ENCODE data around the gene LY86.
"Not testable (repeated sequence)": the region's sequence is repeated elsewhere in the genome, so short reads cannot be mapped to it uniquely, and the experiment has no call there.

The LY86 gene

GRCh38 chr6:6596529-6597328, 8.2 kb downstream of the LY86 start:
- DNase-seq (ENCODE audit: low read depth, low spot score): no peak

- no peak for DNase-seq (ENCODE audit: low read depth, low spot score)
Measured at GRCh38 chr6:6597682-6598081, 9.2 kb downstream of the LY86 start.

DNA sequence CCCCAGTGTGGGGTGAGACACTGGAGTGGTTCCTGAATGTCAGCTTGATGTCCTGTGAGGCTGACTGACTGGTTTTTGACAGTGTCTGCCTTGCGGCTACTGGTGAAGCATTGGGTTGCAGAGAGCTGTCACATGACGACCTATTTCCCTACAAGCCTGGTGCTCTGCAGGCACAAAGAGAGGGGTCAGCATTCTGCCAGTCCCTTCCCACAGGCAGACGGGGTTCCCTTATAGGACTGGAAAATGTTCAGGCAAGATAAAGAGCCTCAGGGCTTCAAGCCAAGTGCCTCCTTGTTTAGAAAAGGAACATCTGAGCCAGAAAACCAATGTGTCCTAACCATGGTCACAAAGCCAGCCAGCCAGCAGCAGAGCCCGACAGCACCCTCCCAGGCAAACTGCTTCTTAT, 11.0 kb downstream of the LY86 start:
- DNase-seq (ENCODE audit: low read depth, low spot score): no peak

GRCh38 chr6:6600875-6601274, 12.4 kb downstream of the LY86 start:
- no peak for DNase-seq (ENCODE audit: low read depth, low spot score)

DNA sequence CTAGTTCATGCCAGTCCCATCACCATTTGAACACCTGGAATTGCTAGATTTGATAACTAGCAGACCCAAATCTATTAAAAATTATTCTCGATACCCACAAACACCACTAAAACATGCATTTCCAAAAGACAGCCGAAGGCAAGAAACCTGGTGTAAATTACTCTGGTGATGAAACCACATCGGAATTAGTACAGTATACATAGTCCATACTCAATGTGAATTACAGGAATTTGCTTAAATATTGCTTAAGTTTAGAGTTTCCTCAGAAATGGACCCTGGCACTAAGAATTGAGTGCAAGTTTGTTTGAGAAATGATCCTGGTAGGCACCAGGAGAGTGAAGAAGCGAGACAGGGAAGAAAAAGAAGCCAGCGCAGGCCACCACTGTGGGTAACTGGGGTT, 13.7 kb downstream of the LY86 start:
- no peak for DNase-seq (ENCODE audit: low read depth, low spot score)

- no peak for DNase-seq (ENCODE audit: low read depth, low spot score)
Measured at GRCh38 chr6:6603317-6603716, 14.8 kb downstream of the LY86 start.

GRCh38 chr6:6604015-6604414, 15.5 kb downstream of the LY86 start:
- no peak for DNase-seq (ENCODE audit: low read depth, low spot score)

GRCh38 chr6:6604566-6604965, 16.0 kb downstream of the LY86 start:
- no peak for DNase-seq (ENCODE audit: low read depth, low spot score)

DNA sequence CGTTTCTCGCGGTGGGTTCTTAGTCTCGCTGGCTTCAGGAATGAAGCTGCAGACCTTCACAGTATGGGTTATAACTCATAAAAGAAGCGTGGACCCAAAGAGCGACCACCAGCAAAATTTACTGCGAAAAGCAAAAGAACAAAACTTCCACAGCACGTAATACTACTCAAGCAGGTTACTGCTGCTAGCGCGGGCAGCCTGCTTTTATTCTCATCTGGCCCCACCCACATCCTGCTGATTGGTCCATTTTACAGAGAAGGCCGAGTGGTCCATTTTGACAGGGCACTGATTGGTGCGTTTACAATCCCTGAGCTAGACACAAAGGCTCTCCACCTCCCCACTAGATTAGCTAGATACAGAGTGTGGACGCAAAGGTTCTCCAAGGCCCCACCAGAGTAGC, 17.4 kb downstream of the LY86 start:
- DNase-seq (ENCODE audit: low read depth, low spot score): no peak

- not testable (repeated sequence) for DNase-seq (ENCODE audit: low read depth, low spot score)
Measured at GRCh38 chr6:6606391-6607030, 18.0 kb downstream of the LY86 start.

DNA sequence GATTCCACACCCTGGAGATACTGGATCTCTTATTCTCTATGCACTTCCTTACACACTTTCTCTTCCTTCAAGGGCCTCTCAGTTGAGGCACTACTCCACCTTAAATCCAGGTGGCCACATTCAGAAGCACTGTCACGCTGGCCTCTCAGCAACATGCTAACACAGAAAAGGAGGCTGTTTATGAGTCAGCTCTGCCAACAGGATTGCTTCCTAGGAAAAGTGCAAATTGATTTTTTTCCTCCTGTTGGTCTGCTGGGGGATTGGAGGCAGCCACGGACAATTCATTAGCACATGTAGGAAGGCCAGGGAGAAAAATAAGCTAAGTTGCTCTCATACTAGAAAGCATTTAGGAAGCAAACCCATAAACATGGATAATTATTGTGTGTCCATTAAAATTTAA, 20.9 kb downstream of the LY86 start:
- no peak for DNase-seq (ENCODE audit: low read depth, low spot score)

DNA sequence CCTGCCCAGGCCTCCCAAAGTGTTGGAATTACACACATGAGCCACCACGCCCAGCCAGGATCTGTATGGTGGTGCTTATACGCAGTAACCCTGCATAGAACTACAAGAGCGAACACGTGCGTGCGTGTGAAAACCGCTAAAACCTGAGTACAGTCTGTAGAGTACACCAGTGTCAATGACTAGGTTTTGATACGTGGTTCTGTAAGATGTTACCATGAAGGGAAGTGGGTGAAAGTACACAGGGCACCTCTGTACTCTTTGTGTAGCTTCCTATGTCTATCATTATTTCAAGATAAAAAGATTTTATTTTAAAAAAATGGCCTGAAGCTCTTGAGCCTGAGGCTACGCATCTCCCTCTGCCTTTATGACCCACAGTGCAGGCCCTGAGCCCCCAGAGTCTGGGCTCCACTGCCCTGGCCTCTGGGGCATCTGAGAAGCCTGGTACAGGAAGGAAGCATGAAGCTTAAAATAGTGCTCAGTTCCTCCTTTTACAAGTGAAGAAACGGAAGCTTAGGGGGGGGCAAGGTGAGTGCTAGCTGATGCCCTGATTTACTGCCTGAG, 21.6 kb downstream of the LY86 start:
- no peak for DNase-seq (ENCODE audit: low read depth, low spot score)

- no peak for DNase-seq (ENCODE audit: low read depth, low spot score)
Measured at GRCh38 chr6:6611486-6611885, 23.0 kb downstream of the LY86 start.

DNA sequence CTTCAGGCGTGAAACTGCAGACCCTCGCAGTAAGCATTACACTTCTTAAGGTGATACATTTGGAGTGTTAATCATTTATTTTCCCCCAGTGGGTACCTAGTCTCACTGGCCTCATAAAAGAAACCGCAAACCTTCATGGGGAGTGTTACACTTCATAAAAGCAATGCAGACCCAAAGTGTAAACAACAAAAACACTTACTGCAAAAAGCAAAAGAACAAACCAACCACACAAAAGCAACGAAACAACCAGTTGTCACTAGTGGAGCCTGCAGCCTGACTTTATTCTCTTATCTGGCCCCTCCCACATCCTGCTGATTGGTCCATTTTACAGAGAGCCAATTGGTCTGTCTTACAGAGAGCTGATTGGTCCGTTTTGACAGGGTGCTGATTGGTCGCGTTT, 23.8 kb downstream of the LY86 start:
- no peak for DNase-seq (ENCODE audit: low read depth, low spot score)

DNA sequence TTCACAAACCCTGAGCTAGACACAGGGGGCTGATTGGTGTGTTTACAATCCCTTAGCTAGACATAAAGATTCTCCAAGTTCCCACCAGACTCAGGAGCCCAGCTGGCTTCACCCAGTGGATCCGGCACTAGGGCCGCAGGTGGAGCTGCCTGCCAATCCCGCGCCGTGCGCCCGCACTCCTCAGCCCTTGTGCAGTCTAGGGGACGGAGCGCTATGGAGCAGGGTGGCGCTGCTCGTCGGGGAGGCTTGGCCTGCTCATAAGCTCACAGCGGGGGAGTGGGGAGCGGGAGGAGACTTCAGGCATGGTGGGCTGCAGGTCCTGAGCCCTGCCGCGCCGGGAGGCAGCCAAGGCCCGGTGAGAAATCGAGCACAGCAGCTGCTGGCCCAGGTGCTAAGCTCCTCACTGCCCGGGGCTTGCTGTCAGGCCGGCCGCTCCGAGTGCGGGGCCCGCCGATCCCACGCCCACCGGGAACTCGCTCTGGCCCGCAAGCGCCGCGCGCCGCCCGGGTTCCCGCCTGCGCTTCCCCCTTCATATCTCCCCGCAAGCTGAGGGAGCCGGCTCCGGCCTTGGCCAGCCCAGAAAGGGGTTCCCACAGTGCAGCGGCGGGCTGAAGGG, 24.7 kb downstream of the LY86 start:
- DNase-seq (ENCODE audit: low read depth, low spot score): not testable (repeated sequence)

- no peak for DNase-seq (ENCODE audit: low read depth, low spot score)
Measured at GRCh38 chr6:6614096-6614982, 25.8 kb downstream of the LY86 start.

- DNase-seq (ENCODE audit: low read depth, low spot score): no peak
Measured at GRCh38 chr6:6614983-6615349, 26.4 kb downstream of the LY86 start.

DNA sequence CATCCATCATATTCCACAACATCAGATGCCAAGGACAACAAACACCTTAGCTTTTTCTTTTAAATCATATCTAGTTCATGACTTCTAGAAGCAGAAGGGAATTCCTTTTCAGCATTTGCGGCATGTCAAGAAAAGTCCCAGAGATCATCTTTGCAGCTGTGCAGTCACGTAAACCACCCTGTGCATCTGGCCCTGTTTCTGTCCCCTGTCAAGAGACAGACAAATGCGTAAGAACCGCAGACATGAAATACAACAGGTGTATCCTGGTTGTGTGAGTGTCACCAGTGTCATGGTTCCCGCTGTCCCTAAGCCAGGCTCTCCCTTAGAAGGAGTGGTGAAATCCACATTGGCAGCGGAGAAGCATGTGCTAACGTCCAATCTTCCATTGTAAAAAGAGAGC, 28.1 kb downstream of the LY86 start:
- no peak for DNase-seq (ENCODE audit: low read depth, low spot score)

DNA sequence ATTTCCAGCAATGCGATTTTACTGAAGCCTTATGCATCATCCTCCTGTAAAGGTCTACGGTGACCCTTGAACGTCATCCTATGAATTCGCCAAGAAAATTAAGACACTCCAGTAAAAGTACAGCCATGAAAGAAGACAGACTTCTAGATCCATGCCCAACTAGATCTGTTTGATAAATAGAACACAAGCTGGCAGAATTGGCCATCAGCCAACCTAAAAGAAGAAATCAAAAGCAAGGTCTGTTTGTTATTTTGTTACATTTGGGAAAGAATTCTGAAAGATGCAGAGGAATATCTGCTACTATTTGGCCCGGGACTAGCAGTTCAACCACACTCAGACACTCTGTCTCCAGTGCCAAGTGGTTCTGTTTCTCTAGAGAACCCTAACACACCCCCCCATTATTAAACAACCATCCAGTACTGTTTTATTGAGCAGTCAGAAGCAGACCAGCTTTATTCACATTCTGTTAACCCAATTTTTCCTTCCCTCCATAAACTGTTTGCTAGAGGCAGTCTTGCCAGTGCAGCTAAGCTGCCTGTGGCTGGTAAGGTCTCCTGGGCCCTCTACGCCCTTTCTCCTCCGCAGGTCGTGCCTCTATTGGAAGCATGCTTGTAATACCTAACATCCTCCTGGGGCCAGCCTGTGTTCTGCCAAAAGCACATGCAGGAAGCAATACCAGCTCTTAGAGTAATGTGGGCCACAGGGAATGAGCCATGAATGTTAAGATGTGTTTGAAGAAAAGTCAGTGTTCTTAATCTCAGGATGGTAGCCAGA, 30.7 kb downstream of the LY86 start:
- no peak for DNase-seq (ENCODE audit: low read depth, low spot score)

DNA sequence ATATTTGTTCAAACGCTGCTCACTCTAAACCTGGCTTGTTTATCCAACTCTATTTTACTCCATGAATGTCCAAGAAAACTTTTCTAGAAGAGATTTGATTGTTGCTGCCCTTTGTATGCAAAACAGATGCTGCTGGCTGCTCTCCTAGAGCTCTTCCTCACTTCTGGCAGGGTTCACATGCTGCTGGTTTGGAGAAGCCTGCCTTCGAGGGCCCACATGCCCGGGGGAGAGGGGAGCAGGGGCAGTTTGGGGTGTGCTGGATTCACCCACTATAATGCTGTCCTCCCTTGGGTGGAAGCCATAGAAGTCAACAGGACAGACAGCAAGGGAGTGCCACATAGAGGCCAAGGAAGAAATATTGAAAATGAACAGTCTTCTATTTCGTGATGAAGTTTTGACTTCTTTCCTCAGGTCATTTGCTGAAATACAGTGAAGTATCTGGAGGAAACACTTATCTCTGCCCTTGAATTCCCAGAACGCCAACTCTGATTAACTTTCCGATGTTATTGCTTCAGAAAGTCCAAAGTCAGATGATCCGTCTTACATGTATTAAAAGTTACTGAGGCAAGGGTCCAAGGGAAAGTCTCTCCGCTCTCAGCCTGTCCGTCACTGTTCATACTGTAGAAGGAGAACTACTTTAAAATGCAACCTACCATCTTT, 32.4 kb downstream of the LY86 start:
- DNase-seq (ENCODE audit: low read depth, low spot score): no peak

Measured in activated naive CD8-positive, alpha-beta T cell treated with anti-CD3 and anti-CD28 coated beads, Interleukin-2, amount 50 U/mL, for 16 hours (primary cell).